Activated CD4-positive, alpha-beta T cell treated with anti-CD3 and anti-CD28 coated beads for 4 hours (primary cell): ENCODE data around the gene NRP1.

Experiments used
- DNase-seq, 2 donors: peaks; one replicate each; pipeline ENCODE4 v3.0.0-alpha.2; 2020

Gene NRP1

GRCh38 chr10:33256458-33256857, 78.0 kb downstream of the NRP1 start:
- DNase-seq = no peak

GRCh38 chr10:33254556-33255160, 79.8 kb downstream of the NRP1 start:
- DNase-seq = no peak

DNA sequence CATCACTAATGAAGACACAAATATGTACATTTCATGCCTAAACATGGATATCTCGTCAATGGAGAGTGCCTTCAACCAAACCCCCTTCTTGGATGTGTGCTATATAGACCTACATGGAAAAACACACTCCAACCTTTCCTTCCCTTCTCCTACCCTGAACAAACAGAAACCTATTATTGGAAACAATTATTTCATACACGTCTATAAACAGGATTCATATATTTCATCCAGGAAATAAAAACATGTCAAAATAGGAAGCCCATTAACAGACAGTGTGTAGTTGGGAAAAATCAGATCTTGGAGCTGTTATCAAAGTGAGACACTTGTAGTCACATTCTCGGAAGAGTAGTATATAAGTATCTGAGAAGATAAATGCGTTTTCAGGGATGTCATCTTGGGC, 81.1 kb downstream of the NRP1 start:
- no peak for DNase-seq

DNA sequence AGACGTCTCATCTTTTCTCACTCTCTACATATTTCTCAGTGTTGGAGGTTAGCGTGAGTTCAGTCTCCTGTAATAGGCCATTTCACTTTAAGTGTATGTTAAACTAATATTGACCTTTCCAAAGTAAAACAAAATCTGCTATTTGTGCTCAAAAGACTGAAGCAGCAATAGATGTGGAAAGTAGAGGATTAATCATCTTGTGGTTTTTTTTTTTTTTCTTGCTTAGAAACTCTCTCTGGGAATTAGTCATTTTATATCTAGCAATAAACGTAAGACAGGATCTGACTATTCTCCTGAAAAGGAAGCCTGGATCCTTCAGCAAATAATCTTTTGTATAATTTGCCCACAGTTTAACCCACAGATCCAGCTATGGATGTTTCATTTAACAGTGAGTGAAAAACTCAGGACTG, 81.7 kb downstream of the NRP1 start:
- DNase-seq = no peak

DNA sequence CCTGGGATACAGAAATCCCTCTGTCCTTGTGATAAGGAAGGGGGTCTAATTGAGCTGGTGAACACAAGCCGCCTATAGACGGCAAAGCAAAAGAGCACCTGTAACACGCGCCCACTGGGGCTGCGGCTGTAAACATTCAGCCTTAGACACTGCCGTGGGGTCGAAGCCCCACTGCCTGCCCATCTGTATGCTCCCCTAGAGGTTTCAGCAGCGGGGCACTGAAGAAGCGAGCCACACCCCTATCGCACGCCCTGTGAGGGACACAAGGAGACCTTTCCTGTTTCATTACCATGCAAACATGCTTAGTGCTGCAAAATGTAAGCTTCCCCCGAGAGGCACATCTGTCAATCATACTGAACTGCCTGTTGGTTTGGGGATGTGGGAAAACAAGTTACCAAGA, 82.1 kb downstream of the NRP1 start:
- DNase-seq = no peak

DNA sequence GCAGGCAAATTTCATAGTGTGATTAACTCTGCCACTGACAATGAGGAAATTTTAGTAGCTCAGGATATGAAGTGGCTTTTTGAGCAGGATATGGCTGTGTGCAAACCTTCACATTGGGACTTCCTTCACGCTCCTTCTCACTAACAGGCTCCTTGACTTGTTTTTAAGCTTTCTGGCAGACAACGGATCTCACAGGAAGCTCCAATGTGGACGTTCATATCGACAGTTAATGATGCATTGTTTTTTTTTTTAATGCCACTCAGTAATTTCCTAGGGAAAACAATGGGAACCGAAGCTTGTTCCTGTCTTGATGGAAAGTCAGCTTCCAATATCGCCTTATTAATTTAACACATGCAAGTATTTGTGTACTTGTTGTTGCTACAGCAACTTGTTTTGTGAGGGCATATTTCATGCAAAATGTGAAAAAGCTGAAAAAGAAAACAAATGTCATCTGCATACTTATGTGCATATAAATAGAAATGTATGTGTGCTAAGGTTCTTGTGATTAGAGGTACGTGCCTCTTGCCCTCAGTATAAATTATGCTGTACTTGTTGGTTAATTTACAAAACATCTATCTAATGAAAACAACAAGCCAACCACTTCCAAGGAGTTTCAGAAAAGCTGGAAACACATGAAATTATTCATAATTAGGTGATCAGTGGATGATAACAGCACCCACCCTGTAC, 84.7 kb downstream of the NRP1 start:
- DNase-seq = no peak

DNA sequence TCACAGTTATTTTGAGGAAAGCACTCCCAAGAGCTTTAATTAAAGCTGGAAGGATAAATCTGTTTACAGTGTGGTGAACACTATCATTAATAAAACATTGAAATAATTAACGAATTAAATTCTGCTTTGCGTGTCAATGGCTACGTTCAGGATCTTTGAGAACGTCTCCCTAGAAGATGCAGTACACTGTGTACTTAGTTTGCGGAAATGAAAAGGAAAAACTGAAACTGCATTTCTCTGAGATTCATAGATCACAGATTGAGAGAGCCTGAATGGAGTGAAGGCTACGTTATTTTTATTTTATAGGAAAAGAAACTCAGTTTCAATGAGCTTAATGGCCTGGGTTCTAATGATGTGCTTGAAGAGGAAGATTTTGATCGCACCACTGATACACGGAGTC, 85.3 kb downstream of the NRP1 start:
- DNase-seq = no peak

GRCh38 chr10:33248638-33249037, 85.8 kb downstream of the NRP1 start:
- peak; percentile 21 to 40 for DNase-seq

DNA sequence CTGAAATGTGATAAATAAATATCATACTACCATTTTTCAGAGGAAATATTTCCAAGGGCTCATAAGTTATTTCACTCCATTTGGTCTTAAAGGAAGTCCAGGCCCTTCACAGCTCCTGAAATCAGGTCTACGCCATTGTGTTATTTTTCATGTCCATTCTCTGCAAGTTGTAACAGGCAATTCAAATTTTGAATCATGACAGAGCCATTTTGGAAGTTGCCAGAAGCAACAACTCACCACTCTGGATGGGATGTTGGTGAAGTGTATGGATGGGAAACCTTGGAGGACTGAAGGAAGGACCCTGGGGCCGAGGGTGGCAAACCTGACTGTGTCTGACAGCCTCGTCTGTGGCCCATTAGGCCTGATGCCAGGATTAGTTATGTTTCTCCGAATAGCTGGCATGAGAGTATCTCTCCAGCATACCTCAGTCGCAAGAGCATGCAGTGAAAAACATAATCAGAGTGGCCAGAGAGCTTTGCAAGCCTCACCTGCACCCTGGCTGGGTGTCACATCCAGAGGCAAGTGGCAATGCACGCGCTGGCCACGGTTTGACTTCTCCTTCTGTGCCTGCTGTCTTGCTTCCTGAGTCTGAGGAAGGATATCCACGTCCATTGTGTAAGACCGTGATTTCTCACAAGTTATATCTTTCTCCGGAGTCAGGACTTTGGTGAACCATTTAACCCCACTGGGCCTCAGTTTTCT, 87.1 kb downstream of the NRP1 start:
- no peak for DNase-seq

GRCh38 chr10:33245343-33245742, 89.1 kb downstream of the NRP1 start:
- no peak for DNase-seq

DNA sequence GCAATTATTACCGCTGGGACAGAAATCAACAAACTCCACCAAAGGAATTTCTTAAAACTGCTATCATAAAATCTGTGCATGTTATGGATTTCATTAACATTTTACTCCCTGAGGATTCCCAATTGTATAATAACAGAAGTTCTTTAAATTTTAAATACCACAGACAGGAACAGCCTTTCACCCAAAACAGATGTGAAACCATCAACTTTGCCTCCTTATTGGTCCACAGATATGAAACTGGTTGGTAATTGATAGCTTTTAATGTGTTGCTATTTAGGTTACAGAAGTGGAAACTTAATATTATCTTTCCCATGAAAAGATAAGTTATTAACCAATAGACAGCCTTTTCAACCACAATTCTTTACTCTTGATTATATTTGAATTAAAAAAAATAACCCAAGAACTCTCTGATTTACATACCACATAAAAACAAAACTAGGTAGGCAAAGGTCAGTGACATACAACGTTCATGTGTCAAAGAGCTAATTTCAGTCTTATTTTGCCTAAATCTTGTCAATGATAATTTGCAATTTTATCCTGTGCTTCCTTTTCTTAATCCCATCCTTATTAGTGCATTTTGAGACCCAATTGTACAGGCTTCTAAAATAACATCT, 90.0 kb downstream of the NRP1 start:
- DNase-seq = no peak

DNA sequence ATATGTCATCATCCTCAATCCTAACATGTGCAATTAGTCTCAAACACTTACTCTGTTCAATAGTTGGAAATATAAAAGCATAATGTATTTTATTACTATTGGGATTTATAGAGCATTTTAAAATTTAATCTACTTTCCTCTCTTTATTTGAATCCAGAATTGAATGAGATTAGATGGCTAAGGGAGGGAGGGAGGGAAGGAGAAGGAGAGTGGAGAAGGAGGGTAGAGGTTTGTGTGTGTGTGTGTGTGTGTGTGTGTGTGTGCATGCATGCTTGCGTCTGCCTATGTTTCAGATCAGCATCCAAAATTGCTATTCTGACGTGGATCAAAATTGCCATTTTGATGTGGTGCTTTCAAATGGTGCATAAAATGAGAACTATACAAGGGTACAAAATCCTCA, 90.8 kb downstream of the NRP1 start:
- no peak for DNase-seq

DNA sequence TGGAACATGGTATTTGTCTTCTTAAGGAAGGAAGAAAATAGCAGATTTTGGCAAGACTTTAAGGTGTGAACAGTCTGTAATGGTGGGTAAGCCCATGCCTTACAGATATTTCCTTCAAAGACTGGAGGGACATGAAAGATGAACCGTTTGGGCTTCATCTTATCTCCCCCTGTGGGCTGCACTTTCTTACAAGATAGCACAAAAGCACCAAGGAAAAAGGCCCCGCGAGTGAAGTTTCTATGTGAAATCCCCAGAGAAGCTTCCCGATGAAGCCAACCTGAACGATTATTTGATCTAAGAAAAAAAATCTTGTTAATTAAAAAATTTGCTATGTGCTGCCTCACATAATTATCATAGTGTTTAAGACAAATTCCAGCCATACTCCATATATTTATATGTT, 91.5 kb downstream of the NRP1 start:
- no peak for DNase-seq

DNA sequence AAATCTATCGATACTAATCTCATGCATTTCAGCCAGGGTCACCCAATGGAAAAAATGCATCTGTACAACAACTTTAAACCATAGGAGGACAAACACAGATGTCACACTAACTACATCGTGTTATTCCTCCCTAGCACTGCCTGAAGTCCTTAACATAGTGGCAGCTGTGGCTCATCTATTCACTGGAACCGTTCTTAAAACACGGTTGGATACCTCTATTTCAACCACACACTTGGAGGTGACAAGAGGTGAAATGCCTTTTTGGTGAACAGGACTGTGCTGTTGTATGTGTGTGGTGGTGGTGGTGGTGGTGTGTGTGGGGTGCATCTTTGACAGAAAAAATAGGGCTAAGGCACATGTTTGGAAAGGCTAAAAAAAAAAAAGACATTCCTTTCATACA, 93.1 kb downstream of the NRP1 start:
- DNase-seq = no peak

GRCh38 chr10:33240931-33241330, 93.5 kb downstream of the NRP1 start:
- DNase-seq = no peak

- no peak for DNase-seq
These were observed 94.2 kb downstream of the NRP1 start for GRCh38 chr10:33240258-33240657.

DNA sequence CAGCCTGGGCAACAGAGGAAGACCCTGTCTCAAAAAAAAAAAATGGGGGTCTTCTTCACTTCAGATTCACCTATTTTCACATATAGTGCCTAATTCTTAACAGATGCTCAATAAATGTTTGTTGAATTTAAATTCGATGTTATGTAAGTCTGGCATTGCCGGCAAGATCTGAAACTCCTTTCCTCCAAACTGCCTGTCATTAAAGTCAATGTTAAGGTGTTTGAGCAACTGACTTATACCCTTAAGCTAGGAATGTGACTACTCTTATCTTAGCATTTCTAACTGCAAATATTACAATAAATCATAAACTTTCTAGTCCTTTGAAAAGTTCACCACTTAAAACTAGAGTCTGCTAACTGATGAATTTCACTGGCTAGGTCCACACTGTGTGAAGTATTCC, 95.2 kb downstream of the NRP1 start:
- DNase-seq = no peak

- no peak for DNase-seq
These were observed 95.8 kb downstream of the NRP1 start for GRCh38 chr10:33238643-33239042.

GRCh38 chr10:33237736-33238624, 96.5 kb downstream of the NRP1 start:
- DNase-seq = no peak

GRCh38 chr10:33236916-33237315, 97.6 kb downstream of the NRP1 start:
- DNase-seq = no peak

DNA sequence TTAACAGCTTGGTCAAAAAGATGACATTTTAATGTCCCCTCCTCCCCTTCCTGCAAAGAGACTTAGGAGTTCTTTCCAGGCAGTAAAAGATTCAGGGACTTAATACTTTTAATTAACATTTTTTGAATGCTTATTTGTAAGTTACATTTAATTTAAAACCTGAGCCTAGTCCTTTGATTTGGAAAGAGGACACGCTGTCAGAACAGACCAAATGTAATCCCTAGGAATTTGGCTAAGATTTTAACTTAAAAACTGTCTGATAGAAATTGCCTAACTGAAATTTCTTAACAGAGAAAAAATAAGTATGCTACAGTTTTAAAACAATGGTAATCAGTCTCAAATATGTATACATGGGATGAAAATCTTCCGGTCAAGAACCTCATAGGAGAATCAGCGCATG, 98.5 kb downstream of the NRP1 start:
- no peak for DNase-seq

DNA sequence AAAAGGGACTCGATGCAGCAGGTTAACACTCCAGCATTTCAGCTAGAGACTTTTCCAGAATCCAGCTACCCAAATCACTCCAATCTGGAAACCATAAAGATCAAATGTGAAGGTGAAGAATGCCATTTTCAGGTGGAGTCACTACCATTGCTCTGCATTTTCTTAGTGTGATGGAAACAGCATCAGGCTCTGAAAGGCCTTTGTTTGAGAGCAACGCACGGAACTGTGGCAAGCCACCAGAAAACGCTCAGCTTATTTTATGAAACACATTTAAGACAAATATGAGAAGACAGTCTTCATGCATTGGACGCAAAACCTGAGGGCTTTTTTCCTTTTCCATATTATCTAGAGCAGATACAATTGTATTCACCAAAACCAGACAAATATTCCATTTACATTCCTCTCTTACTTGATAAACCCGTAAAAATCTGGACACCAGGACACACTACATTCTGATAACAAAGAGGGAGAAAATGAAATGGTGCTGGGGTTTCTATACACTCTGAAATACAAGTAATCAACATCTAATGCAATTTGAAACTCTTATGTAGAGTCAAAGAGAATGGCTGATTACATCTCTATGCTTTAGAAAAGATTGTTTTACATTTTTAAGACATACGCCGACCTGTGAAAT, 99.1 kb downstream of the NRP1 start:
- DNase-seq = no peak
